IMR-90 (cell line): Measurements from ENCODE around the gene KTN1.

Experiments
- BHLHE40 ChIP-seq: fragments of 150-350 bp; IDR thresholded peaks from 2 replicates; pipeline ENCODE4 v1.6.1; 2016; ENCODE audit warnings: mild to moderate bottlenecking, low read depth, low read length
- CTCF ChIP-seq: conservative IDR thresholded peaks from 2 replicates; pipeline ENCODE4 v1.5.1; 2012; ENCODE audit warnings: mild to moderate bottlenecking, low read depth, low read length, improper control_type of control experiment
- FOS ChIP-seq: fragments of 150-350 bp; IDR thresholded peaks from 2 replicates; pipeline ENCODE4 v1.6.1; 2016; ENCODE audit warnings: low read depth, low read length
- POLR2A ChIP-seq: IDR thresholded peaks from 2 replicates; pipeline ENCODE4 v1.6.1; 2012; ENCODE audit warnings: mild to moderate bottlenecking, low read depth, low read length
- RAD21 ChIP-seq: IDR thresholded peaks from 2 replicates; pipeline ENCODE4 v1.6.1; 2012; ENCODE audit warnings: low read length, improper control_type of control experiment

GRCh38 chr14:55733599-55733998, 153.6 kb downstream of the KTN1 start:
- no peak for TF ChIP-seq CTCF
- TF ChIP-seq POLR2A, result no peak
- TF ChIP-seq BHLHE40, result no peak
- no peak for TF ChIP-seq RAD21
- TF ChIP-seq FOS, result no peak
